HEK293 (cell line): ENCODE results near the gene TMPRSS6.

Source experiments
- CTCF ChIA-PET: fragments of 350-600 bp; formaldehyde crosslinking; extraction: SDS; loops from one replicate; lab custom pipeline; 2021; ENCODE audit warnings: antibody characterized with exemption; lab: Yijun Ruan, JAX
- POLR2A ChIA-PET: fragments of 300-600 bp; formaldehyde crosslinking; extraction: SDS; loops from one replicate; lab custom pipeline; 2020; ENCODE audit warnings: antibody characterized with exemption, inconsistent platforms; lab: Yijun Ruan, JAX
- H3K27ac ChIP-seq: fragments of 200-500 bp; sonication (Bioruptor generic); 2 replicates; pipeline ENCODE4 v1.5.1; 2014; ENCODE audit warnings: low read depth, low read length, control low read depth, inconsistent platforms; ENCODE audit errors: extremely low read depth
- H3K36me3 ChIP-seq, 2 experiments: fragments of 200-500 bp in 1 of 2; sonication (Bioruptor generic) in 1 of 2; 1 replicate in 1 of 2; 2 replicates in 1 of 2; pipeline ENCODE4 v1.5.1; 2014 to 2017; ENCODE audit warnings: inconsistent platforms in 2 of 2, low read length in 2 of 2; ENCODE audit not compliant: control insufficient read depth in 2 of 2, insufficient read depth in 1 of 2
- H3K4me1 ChIP-seq: fragments of 200-500 bp; sonication (Bioruptor generic); 2 replicates; pipeline ENCODE4 v1.5.1; 2014; ENCODE audit warnings: mild to moderate bottlenecking, low read length, inconsistent platforms; ENCODE audit not compliant: control insufficient read depth, insufficient read depth
- H3K4me3 ChIP-seq: 2 replicates; pipeline ENCODE4 v1.5.1; 2011; ENCODE audit warnings: low read depth, mild to moderate bottlenecking, control low read depth, low read length, moderate library complexity
- H3K9me3 ChIP-seq: fragments of 200-500 bp; sonication (Bioruptor generic); 2 replicates; pipeline ENCODE4 v1.5.1; 2014; ENCODE audit warnings: low read depth, low read length, inconsistent platforms; ENCODE audit not compliant: control insufficient read depth, insufficient read depth
- KLF9 ChIP-seq: fragments of 450-650 bp; formaldehyde crosslinking; IDR thresholded peaks from 2 replicates; pipeline ENCODE4 v1.5.1; 2016; ENCODE audit warnings: missing biosample characterization, missing genetic modification characterization, low read depth
- PRDM10 ChIP-seq: fragments of 450-650 bp; formaldehyde crosslinking; IDR thresholded peaks from 2 replicates; pipeline ENCODE4 v1.5.1; 2016; ENCODE audit warnings: missing biosample characterization, missing genetic modification characterization
- PRDM2 ChIP-seq: fragments of 450-650 bp; formaldehyde crosslinking; IDR thresholded peaks from 2 replicates; pipeline ENCODE4 v1.5.1; 2016; ENCODE audit warnings: missing biosample characterization, missing genetic modification characterization, borderline replicate concordance
- REPIN1 ChIP-seq: fragments of 450-650 bp; formaldehyde crosslinking; IDR thresholded peaks from 2 replicates; pipeline ENCODE4 v1.5.1; 2017; ENCODE audit warnings: missing biosample characterization, missing genetic modification characterization, low read depth
- SALL2 ChIP-seq: fragments of 450-650 bp; formaldehyde crosslinking; IDR thresholded peaks from 2 replicates; pipeline ENCODE4 v1.5.0; 2017; ENCODE audit warnings: missing biosample characterization, mild to moderate bottlenecking, missing genetic modification characterization, borderline replicate concordance
- ZBTB1 ChIP-seq: fragments of 450-650 bp; formaldehyde crosslinking; IDR thresholded peaks from 2 replicates; pipeline ENCODE4 v1.5.1; 2016; ENCODE audit warnings: missing biosample characterization, missing genetic modification characterization
- ZBTB20 ChIP-seq: fragments of 450-650 bp; formaldehyde crosslinking; IDR thresholded peaks from 2 replicates; pipeline ENCODE4 v1.5.1; 2016; ENCODE audit warnings: missing biosample characterization, missing genetic modification characterization
- ZBTB8A ChIP-seq: fragments of 450-650 bp; formaldehyde crosslinking; IDR thresholded peaks from 2 replicates; pipeline ENCODE4 v1.5.1; 2016; ENCODE audit warnings: missing biosample characterization, missing genetic modification characterization
- ZFP3 ChIP-seq: fragments of 450-650 bp; formaldehyde crosslinking; IDR thresholded peaks from 2 replicates; pipeline ENCODE4 v1.5.1; 2016; ENCODE audit warnings: low read depth, missing biosample characterization, missing genetic modification characterization
- ZNF114 ChIP-seq: fragments of 450-650 bp; formaldehyde crosslinking; IDR thresholded peaks from 2 replicates; pipeline ENCODE4 v1.5.0; 2017; ENCODE audit warnings: missing biosample characterization, missing genetic modification characterization
- ZNF221 ChIP-seq: fragments of 450-650 bp; formaldehyde crosslinking; IDR thresholded peaks from 2 replicates; pipeline ENCODE4 v1.5.1; 2017; ENCODE audit warnings: missing biosample characterization, missing genetic modification characterization, borderline replicate concordance
- ZNF324 ChIP-seq: fragments of 450-650 bp; formaldehyde crosslinking; IDR thresholded peaks from 2 replicates; pipeline ENCODE4 v1.5.1; 2016; ENCODE audit warnings: missing biosample characterization, missing genetic modification characterization
- ZNF391 ChIP-seq: fragments of 450-650 bp; formaldehyde crosslinking; IDR thresholded peaks from 2 replicates; pipeline ENCODE4 v1.5.1; 2016; ENCODE audit warnings: low read depth, missing biosample characterization, missing genetic modification characterization, borderline replicate concordance
- ZNF404 ChIP-seq: fragments of 450-650 bp; formaldehyde crosslinking; IDR thresholded peaks from 2 replicates; pipeline ENCODE4 v1.5.1; 2017; ENCODE audit warnings: missing biosample characterization, missing genetic modification characterization
- ZNF473 ChIP-seq: fragments of 450-650 bp; formaldehyde crosslinking; IDR thresholded peaks from 2 replicates; pipeline ENCODE4 v1.5.1; 2017; ENCODE audit warnings: missing biosample characterization, missing genetic modification characterization
- ZNF48 ChIP-seq: fragments of 450-650 bp; formaldehyde crosslinking; IDR thresholded peaks from 2 replicates; pipeline ENCODE4 v1.5.1; 2016; ENCODE audit warnings: missing biosample characterization, missing genetic modification characterization
- ZNF585B ChIP-seq: fragments of 450-650 bp; formaldehyde crosslinking; IDR thresholded peaks from 2 replicates; pipeline ENCODE4 v1.5.1; 2016; ENCODE audit warnings: missing biosample characterization, missing genetic modification characterization
- ZNF626 ChIP-seq: fragments of 450-650 bp; sonication (Bioruptor Pico); formaldehyde crosslinking; IDR thresholded peaks from 2 replicates; pipeline ENCODE4 v1.5.1; 2018; ENCODE audit warnings: missing biosample characterization, missing genetic modification characterization, inconsistent platforms
- ZNF670 ChIP-seq: fragments of 450-650 bp; formaldehyde crosslinking; IDR thresholded peaks from 2 replicates; pipeline ENCODE4 v1.5.1; 2016; ENCODE audit warnings: missing biosample characterization, missing genetic modification characterization, low read depth
- ZNF76 ChIP-seq: fragments of 450-650 bp; formaldehyde crosslinking; IDR thresholded peaks from 2 replicates; pipeline ENCODE4; 2016; ENCODE audit warnings: low read depth, missing biosample characterization, missing genetic modification characterization, borderline replicate concordance
- ZNF777 ChIP-seq: fragments of 450-650 bp; formaldehyde crosslinking; IDR thresholded peaks from 2 replicates; pipeline ENCODE4 v1.5.1; 2017; ENCODE audit warnings: missing biosample characterization, missing genetic modification characterization, borderline replicate concordance
- ZSCAN16 ChIP-seq: fragments of 450-650 bp; formaldehyde crosslinking; IDR thresholded peaks from 2 replicates; pipeline ENCODE4 v1.5.1; 2016; ENCODE audit warnings: missing biosample characterization, missing genetic modification characterization
- TF ChIP-seq, protein P1 (sequence below): fragments of 450-650 bp; formaldehyde crosslinking; IDR thresholded peaks from 2 replicates; pipeline ENCODE4 v1.5.1; 2016; ENCODE audit warnings: missing biosample characterization, missing genetic modification characterization

The TMPRSS6 gene

GRCh38 chr22:37080838-37081237 lies 28.7 kb downstream of the TMPRSS6 start:
- ChIA-PET CTCF (no interaction called here), POLR2A (no interaction called here)
- TF ChIP-seq ZNF670 (tag by site-specific recombination), result no peak
- no peak for TF ChIP-seq KLF9 (tag by site-specific recombination)
- TF ChIP-seq ZNF626, result no peak

GRCh38 chr22:37080438-37080837 lies 29.1 kb downstream of the TMPRSS6 start:
- Histone ChIP-seq H3K27ac (no peak overlapping the region), H3K4me3 (no peak overlapping the region), H3K4me1 (no peaks in the 10 kb centered on the region), H3K36me3 (no peaks in the 10 kb centered on the region), H3K9me3 (no peaks in the 10 kb centered on the region)
- ChIA-PET POLR2A (no interaction called here), CTCF (interaction anchor here (0.6 kb wide), 1 partner anchor 86 kb away, joined by 3 read pairs; no protein-coding TSS in a partner anchor)
- no peak for TF ChIP-seq ZSCAN16
- TF ChIP-seq ZBTB1 (tag by site-specific recombination), result no peak
- TF ChIP-seq PRDM10 (tag by site-specific recombination), result no peak
- no peak for TF ChIP-seq ZNF76
- TF ChIP-seq ZNF221 (tag by site-specific recombination), result no peak
- TF ChIP-seq ZNF391, result no peak
- no peak for TF ChIP-seq REPIN1 (tag by site-specific recombination)
- no peak for TF ChIP-seq ZNF473
- TF ChIP-seq SALL2 (tag by site-specific recombination), result no peak
- TF ChIP-seq, protein P1, sequence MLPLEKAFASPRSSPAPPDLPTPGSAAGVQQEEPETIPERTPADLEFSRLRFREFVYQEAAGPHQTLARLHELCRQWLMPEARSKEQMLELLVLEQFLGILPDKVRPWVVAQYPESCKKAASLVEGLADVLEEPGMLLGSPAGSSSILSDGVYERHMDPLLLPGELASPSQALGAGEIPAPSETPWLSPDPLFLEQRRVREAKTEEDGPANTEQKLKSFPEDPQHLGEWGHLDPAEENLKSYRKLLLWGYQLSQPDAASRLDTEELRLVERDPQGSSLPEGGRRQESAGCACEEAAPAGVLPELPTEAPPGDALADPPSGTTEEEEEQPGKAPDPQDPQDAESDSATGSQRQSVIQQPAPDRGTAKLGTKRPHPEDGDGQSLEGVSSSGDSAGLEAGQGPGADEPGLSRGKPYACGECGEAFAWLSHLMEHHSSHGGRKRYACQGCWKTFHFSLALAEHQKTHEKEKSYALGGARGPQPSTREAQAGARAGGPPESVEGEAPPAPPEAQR (tag by site-specific recombination), result no peak
- TF ChIP-seq ZBTB8A (tag by site-specific recombination), result no peak
- no peak for TF ChIP-seq ZNF777 (tag by site-specific recombination)
- no peak for TF ChIP-seq ZNF48
- TF ChIP-seq ZNF585B (tag by site-specific recombination), result no peak
- no peak for TF ChIP-seq ZNF404 (tag by site-specific recombination)
- no peak for TF ChIP-seq ZBTB20 (tag by site-specific recombination)
- TF ChIP-seq PRDM2 (tag by site-specific recombination), result no peak
- TF ChIP-seq ZNF114, result no peak
- no peak for TF ChIP-seq ZFP3 (tag by site-specific recombination)
- no peak for TF ChIP-seq ZNF324 (tag by site-specific recombination)

More at GRCh38 chr22:37080838-37081237, 28.7 kb downstream of the TMPRSS6 start:
- no peaks in the 10 kb centered on the region for H3K4me1 ChIP-seq
- H3K36me3 ChIP-seq, result no peaks in the 10 kb centered on the region
- H3K9me3 ChIP-seq, result no peaks in the 10 kb centered on the region
- H3K4me3 ChIP-seq, result no peak overlapping the region
- H3K27ac ChIP-seq, result no peak overlapping the region
